Measurements from ENCODE around the gene TNFAIP3. TPM values are rescaled to one million over a fixed set of nuclear protein-coding genes. Genes with fewer than 3 reads are reported as not detected.

TNFAIP3 gene
- total RNA-seq, 1 donor from 2014 or later = 6.7 TPM

GRCh38 chr6:137863091-137863797 is 3.8 kb upstream of the TNFAIP3 start:
- peak; percentile 29 for DNase-seq (ENCODE audit: low spot score)

DNA sequence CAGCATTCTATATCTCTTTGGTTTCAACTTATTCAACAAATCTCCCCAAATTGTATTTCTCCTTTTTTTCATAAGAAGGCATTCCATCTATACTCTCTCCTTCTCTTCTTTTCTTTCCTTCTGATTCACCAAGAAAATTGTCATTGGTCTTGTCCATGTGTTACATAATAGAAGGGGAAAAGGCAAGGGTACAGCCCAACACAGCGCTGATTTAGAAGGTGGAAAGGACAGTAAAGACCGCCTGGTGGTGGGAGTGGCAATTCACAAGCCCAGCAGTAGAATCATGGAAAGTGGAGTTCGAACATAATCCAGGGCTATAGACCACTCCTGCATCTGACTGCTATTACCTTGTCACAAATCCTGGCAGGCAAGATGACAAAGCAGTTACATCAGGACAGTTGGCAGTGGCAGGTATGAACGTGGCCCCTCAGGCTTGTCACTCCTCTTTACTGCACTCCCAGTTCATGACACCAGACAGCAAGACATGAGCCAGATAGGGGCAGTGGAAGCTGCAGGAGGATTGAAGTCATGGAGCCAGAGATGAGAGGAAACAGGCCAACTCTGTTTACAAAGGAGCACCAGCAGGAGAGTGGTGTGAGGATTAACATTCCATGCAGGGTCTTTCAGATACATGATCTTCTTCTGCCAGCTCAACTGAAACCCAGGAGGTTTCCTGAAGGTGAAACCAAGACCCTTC is 2.1 kb upstream of the TNFAIP3 start:
- DNase-seq (ENCODE audit: low spot score) = no peak

- no peak for DNase-seq (ENCODE audit: low spot score)
These were observed 702 bp upstream of the TNFAIP3 start for GRCh38 chr6:137866200-137866913.

- DNase-seq (ENCODE audit: low spot score) = no peak
These were observed 838 bp downstream of the TNFAIP3 start for GRCh38 chr6:137867685-137868509.

- no peak for DNase-seq (ENCODE audit: low spot score)
These were observed 1.9 kb downstream of the TNFAIP3 start for GRCh38 chr6:137868721-137869548.

DNA sequence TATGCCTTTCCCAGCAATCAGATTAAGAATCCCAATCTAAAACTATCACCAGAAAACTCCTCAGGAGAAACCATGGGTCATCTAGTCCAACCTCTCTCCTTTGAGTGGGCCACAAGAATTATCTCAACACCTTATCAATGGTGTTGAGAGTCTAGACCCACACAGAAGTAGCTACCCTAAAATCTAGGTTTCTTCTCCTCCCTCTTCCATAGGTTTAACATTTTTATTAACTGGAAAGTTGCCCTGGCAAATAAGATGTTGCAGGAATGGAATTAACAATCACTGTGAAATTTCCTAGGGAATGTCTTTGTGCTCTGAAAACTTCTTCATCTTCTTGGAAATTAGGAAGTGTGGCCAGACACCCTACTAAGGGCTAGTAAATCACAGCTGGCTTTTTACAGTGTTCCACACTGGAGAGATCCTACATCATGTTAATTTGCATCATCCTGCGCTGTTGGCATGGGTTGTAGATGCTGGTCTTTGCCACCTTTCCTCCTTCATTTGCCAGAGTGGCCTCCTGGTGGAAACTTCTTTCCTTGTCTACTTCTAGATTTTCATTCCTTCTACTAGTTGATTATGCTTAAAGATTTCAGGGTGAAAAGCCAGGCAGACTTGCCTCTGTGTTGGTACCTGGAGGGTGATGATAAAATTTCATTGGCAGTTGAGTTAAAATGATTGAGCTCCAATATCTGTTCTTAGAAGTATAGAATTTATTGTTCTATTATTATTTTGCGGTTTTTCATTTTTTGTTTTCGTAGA is 2.7 kb downstream of the TNFAIP3 start:
- DNase-seq (ENCODE audit: low spot score) = no peak

DNA sequence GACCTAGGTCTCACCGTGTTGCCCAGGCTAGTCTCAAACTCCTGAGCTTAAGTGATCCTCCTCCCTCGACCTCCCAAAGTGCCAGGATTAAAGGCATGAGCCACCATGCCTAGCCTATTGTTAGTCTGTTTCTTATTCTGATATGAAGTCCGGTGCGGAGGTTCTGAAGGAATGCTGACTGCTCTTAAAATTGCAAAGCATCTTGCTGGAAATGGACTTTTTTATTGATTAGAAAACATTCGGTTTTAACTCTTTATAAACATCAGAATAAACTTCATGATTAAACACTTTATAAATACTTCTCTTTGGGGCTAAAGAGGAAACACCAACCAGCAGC is 3.2 kb downstream of the TNFAIP3 start:
- DNase-seq (ENCODE audit: low spot score) = no peak

GRCh38 chr6:137870744-137871247 is 3.7 kb downstream of the TNFAIP3 start:
- no peak for DNase-seq (ENCODE audit: low spot score)

DNA sequence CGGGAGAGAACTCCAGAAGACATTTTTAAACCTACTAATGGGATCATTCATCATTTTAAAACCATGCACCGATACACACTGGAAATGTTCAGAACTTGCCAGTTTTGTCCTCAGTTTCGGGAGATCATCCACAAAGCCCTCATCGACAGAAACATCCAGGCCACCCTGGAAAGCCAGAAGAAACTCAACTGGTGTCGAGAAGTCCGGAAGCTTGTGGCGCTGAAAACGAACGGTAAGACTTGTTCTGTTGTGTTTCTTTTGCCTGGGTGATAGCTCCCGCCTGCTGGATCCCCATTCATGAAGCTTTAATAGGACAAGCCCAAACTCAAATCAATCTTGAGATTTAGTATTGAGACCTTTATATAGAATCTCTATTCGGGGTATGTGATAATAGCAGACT is 4.2 kb downstream of the TNFAIP3 start:
- DNase-seq (ENCODE audit: low spot score) = no peak

DNA sequence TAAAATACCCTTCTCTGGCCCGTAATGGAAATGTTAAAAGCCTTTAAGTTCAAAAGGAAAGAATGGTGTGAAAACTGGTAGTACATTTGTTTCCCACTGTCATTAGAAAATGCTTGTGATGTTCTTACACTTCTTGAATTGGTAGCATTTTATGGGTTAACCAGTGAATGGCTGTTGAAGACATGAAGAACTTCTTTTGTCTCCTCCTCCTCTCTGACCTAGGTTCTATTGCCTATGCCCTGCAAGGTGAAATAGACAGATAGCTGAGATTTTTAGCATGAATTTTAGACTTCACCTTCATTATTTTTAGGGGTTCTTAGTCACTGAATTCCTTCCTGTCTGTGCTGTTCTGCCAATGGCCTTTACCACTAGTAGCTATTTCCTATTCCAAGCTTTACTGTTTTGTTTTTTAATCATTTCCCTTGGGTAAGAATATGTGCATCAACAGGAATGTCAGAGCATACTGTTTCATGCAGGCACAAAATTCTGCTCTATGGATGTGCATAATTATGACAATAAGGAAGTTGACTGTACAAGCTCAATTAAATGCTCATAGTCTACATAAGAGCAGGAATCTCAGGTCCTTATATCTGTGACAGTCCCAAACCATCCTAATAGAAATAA is 4.9 kb downstream of the TNFAIP3 start:
- DNase-seq (ENCODE audit: low spot score) = no peak

DNA sequence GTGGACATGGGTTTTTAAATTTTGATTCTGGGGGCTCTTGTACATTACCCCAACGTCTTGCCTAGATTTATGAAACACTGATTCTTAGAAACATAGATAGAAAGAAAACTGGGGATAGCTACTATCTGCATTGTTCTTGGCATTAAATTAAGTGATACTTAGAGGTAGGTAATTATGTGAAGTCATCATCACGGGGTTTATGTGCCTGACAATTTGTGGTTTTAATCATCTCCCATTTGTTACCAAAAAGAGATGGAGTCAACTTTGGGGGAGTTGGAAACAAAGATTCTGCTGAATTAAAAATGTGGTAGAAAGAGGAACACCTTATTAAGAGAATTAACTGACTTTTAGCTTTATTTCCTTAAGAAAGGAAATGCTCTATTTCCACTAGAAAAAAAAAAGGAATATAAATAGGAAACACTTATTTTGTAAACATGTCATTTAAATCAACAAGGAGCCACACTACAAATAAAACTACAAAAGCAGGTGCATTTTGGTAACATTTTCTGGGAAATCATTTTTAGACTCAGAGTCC is 5.6 kb downstream of the TNFAIP3 start:
- DNase-seq (ENCODE audit: low spot score) = no peak

DNA sequence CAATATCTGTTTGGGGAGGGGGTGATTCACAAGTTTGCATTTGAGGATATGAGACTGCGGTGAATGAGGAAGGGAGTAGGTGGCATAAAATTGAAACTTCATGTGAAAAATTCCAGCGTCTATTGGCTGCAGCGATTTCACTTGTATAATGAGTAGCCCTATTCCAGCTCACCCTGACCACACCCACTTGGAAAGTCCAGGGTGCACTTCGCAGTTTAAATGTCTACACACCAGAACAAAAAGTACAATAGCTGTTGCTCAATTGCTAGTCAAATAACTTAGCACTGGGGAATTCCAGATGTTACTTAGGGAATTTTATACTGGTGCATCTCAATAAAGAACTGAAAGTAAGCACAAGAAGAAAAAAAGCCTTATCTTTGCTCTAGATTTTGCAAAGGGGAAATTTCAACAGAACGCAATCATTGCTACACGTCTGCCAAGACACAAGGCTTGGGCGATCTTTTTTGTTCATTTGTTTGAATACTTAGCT is 6.3 kb downstream of the TNFAIP3 start:
- peak; percentile 33 for DNase-seq (ENCODE audit: low spot score)

GRCh38 chr6:137874204-137875057 is 7.4 kb downstream of the TNFAIP3 start:
- DNase-seq (ENCODE audit: low spot score) = no peak

DNA sequence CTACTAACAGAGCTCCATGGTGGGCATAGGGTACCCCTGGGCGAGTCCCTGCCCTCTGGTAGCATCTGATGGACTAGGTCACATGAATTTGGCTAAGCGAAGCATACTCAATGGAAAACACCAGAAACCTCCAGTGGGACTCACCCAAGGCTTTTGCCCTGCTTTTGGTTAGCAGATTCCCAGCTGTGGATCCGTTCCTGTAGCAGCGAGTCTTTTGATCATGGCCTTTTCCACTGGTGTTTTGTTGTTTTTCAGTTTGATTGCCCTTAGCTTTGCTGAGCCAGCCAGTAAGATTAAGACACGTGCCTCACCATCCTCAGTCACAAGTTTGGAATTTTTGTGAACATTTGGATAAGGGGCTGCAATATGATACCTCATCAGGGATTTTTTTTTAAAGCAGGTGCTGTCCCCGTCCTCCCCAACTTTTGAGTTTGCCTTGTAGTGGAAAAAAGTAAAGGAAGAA is 8.0 kb downstream of the TNFAIP3 start:
- no peak for DNase-seq (ENCODE audit: low spot score)

DNA sequence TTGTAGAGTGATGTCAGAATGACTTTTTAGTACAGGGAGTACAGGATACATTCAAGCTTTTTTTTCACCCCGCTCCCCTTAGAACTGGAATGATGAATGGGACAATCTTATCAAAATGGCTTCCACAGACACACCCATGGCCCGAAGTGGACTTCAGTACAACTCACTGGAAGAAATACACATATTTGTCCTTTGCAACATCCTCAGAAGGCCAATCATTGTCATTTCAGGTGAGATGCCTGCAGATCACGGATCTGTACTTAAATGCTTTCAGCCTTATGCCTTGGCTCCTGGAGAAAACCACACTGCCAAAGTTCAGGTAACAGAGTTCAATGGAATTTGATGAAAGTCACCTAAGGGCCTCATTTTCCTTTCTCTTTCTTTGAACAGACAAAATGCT is 8.5 kb downstream of the TNFAIP3 start:
- DNase-seq (ENCODE audit: low spot score) = no peak

GRCh38 chr6:137876547-137876946 is 9.5 kb downstream of the TNFAIP3 start:
- DNase-seq (ENCODE audit: low spot score) = no peak

GRCh38 chr6:137877113-137877512 is 10.1 kb downstream of the TNFAIP3 start:
- no peak for DNase-seq (ENCODE audit: low spot score)

DNA sequence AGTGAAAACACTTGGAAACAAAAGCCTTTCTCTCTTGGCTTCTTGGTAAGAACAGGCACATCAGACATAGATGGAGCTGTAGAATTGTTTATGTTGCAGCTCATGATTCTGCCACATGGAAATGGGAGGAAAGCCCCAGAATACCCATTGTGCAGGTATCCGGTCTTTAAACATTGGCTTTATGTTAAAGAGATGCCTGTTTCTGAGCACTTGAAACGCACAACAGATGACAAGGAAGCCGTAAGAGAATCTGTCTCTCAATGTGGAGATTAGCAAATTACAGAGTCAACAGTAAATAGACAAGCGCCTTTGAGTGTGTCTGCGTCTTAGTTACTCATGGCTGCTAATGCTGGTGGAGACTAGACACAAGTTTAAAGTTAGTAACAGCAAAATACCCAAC is 10.5 kb downstream of the TNFAIP3 start:
- DNase-seq (ENCODE audit: low spot score) = no peak

Measured in umbilical cord (tissue), 2 donors.